ENCODE measurements around the gene STPG4.

Gene STPG4

DNA sequence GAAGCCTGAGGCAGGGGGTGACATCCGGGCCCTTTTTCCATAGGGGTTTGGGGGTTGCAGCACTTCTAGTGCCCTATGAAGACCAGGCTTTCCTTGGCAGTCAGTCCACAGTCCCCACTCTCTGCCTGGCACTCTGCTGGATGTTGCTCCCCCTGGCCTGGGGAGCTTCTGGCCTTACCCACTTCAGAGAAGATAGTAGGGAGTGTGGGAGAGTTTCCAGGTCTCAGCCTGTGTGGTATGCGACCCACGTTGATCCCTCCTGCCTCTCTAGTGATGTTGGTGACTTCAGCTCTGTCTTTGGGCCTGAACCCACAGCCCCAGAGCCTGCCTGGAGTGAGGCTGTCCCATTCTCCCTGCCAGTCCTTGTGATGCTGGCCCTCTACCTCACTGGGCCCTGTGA lies 105.6 kb downstream of the STPG4 start:
- no peak for DNase-seq

DNA sequence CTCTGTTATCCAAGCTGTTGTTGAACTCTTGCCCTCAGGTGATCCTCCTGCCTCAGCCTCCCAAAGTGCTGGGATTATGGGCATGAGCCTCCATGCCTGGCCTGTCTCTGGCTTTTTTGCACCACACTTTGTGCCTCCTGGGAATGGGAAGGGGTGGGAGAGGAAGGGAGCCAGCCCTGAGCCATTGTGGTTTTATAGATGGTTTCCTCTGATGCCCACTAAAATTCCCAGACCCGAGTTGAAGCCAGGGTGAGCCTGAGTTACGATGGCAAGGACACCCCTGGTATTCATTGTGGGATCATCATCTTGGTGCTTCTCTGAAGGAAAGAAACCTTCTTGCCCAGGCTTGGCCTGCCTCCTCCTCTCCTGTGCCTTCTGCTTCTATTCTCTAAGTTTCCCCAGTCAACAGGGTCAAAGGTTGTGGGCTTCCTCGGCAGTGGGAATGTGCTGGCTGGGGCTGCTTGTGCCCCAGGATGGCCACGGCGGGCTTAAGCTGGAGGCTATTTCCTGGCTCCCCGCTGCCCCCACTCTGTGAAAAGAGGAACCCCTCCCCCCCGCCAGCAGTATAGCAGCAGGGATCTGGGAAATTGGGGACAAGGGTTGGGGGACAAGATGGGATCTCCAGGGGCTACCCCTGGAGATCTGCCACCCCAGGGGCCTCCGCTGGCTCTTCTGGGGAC lies 106.2 kb downstream of the STPG4 start:
- DNase-seq: no peak

DNA sequence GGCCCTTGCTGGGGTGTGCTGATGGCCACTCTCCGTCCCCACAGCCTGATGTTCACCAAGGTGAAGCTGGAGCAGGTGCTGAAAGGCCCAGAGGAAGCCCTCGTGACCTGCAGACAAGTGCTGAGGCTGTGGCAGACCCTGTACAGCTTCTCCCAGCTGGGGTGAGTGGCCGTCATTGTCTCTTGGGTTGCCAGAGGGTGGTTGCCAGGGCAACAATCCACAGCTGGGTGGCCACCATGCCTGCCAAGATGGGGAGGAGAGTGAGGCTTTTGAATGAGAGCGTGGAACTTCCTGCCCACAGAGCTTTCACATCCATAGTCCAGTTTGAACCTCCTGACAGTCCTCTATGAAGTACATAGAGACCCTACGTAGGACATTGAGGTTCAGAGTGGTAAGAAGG lies 108.8 kb downstream of the STPG4 start:
- no peak for DNase-seq

DNA sequence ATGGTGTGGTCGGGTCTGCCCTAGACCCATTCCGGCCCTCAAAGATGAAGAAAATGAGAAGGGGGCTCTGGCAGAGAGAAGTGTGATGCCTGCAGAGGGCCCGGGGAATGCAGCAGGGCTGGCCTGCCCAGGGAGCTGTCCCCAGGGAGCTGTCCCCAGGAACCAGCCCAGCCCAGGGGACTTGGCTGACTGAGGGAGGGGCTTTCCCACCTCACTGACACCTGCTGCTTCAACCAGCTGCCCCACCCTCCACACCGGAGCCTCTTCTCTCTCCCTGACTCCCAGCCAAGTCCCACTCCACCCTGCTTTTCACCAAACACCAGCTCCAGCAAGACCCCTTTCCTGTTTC lies 111.2 kb downstream of the STPG4 start:
- DNase-seq: no peak

DNA sequence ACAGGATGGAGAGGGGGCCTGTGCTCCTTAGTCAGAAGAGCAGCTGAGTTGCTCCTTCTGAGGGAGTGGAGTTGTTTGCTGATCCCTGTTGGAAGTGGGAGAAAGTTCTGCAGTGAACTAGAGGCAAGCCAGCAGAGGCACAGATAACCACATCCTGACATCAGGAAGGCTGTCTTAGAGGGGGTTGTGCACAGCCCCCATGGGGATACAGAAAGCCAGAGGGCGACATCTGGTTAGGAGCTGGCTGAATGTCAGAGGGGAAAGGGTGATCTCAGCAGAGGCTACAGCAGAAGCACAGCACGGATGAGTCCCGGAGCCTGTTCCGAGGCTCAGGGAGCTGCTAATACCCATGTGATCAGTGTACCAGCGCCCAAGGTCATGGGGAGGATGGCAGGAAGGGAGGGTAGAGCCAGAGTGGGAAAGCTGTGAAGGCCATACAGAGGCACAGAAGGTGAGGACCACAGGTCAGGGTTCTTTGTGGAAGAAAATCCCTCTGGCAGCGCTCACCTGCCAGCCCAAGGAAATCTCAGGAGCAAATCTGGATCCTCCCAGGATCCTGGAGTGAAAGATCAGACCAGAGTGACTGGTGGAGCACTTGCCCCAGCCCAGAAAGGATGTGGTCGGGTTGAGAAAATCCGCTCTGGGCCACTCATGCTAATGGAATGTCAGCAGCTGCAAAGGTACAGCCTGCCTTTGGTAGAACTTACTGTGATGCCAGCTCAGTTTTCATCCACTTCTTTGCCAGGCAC lies 111.8 kb downstream of the STPG4 start:
- DNase-seq: no peak

DNA sequence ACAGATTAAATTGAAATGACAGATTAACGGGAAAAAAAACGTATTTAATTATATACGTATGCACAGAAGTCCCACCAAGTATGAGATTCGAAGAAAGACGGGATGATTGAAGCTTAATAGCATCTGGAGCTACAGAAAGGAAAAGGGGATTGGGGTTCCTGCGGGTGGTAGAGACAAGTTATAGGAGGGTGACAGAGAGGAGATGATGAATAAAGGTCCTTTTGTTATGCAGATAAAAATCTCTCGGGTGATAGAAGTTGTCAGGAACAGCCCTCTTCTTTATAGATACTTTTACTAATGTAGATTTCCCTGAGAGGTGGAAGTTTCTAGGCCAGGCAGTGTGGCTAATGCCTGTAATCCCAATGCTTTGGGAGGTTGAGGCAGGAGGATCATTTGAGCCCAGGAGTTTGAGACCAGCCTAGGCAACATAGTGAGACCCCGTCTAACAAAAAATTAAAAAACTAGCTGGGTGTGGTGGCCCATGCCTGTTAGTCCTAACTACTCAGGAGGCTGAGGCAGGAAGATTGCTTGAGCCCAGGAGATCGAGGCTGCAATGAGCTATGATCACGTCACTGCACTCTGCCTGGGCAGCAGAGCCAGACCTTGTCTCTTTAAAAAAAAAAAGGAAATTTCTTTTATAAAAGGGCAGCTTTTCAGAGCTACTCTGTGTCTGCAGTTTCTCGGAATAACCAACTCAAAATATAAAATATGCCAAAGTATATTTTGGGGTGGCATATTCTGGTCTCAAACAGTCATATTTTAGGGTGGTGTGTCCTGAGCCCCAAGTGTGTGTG lies 113.0 kb downstream of the STPG4 start:
- DNase-seq: no peak

DNA sequence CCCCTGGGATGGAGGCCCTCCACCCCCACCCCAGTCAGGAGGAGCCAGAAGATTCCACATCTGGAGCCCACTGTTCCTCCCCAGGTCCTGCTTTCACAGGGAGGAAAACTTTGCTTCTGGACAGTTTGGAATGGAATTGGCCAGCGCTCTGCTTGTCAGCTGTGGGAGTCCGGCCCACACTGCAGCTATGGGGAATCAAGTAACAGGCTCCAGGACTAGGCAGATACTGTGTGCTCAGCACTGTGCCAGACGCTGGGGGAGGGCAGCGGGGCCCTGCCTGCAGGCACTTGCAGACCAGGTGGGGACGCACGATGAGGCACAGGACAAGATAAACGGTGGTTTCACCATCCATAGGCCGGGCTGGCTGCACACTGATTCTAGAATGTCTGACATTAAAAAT lies 114.0 kb downstream of the STPG4 start:
- no peak for DNase-seq

DNA sequence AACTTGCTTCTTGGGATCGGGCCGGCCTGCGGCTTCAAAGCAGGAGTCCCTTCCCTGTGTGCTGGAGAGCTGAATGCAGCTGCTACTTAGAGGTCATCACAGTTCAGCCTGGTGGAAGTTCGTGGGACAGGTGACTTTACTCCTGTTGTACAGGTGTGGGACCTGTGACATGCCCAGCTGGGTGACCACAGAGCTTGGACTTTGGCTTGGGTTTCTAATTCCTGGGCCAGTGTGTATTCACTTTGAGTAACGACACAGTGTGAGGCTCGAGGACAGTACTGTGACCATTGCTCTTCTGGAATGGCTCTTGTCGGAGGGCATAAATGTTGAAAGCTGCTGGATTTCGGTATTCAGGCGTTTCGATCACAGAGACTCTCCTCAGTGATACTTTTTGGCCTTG lies 114.5 kb downstream of the STPG4 start:
- DNase-seq: no peak

DNA sequence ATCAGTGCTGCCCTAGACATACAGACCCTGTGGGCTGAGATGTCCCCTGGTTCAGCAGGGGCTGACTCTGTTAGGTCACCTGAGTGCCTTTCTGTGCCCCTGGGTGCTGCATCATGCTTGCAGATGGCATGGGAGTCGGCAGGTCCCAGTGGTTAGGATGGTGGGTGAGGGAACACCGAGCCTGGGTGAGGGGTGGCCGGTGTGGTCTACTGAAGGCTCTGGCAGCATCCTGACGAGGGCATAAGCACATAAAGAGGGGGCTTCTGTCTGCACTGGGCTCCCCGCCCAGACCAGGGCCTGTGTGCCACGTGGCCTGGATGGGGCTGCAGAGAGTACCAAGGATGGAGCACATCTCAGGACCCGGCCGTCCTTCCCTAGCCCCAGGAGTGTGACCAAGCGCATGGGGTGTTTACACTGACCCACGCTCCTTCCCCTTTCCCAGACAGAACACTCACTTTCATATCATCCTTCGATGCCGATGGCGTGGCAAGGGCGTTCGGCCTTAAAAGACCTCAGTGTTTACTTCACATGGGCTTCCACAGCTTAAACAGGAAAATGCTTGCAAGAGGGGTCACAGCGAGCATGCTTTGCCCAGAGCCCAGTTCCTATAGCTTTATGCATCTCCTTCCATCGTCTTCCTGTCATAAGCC lies 115.1 kb downstream of the STPG4 start:
- DNase-seq: no peak

DNA sequence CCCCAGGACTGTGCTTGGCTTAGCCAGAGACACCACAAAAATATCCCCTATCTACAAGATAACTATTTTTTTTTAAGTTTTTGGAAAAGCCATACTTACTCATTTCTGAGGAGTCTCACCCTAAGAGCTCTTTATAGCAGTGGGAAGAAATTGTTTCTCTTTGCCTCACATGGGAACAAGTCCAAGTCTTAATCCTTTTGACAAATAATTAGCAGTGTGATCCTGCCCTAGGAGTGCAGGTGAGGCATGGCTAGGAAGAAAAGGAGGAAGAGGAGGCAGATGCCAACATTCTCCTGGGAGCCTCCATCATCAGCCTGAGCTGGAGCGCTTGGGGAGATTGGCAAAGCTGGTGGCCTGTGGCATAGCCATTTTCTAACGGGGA lies 115.6 kb downstream of the STPG4 start:
- no peak for DNase-seq

DNA sequence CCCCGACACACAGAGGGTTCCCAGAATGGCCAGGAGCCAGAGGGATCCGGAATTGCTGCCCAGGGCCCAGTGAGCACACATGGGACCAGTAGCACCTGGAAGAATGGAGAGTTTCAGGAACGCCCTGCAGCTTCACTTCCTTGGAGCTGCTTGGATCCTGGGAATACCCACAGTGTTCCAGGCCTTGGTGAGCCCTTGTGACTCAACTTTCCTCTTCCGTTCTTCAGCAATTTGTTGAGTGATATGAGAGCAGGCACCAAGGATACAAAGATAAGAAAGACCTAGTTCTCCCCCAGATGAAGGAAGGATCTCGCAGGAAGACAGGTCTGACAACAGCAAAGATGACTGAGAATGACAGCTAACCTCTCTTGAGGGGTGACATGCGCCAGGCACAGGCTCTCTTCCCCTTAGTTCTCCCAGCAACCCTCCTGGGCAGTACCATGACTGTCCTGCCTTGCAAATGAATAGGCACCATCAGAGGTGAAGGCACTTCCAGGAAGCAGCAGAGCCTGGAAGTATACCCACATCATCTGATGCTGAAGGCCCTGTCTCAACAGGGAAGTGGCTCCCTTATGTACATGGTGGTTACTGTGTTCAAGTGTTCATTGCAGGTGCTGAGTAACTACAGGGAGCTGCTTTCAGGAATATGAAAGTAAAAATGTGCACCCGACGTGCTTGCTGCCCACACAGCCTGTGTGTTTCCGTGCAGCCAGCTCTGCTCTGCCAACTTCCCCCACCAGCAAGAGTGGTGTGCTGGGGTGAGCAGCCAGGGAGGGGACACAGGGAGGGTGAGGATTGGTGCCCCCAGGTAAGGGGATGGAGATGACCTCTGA lies 116.2 kb downstream of the STPG4 start:
- DNase-seq: no peak

DNA sequence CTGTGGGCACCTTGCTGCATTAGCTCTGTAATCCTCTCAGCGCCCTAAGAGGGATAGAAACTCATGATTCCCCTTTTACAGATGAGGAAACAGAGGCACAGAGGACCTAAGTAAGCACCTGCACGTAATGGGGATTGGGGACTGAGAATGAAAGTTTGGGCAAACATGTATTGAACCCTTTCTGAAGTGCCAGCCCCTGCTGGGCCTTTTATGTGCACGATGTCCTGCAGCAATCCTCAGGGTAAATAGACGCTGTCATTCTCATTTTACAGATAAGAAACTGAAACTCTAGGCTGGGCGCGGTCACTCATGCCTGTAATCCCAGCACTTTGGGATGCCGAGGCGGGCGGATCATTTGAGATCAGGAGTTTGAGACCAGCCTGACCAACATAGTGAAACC lies 117.4 kb downstream of the STPG4 start:
- no peak for DNase-seq

Data from activated T-cell treated with anti-CD3 and anti-CD28 coated beads, Interleukin-2, amount 50 U/mL, for 1 hour (primary cell).